ENCODE results near the gene PFKP.

PFKP gene

GRCh38 chr10:3046981-3047547 is 20.3 kb upstream of the PFKP start:
- intact Hi-C loops (cut with DNase I; ENCODE audit: low total_unique reads) = loop anchor here (1.0 kb wide), 1 partner anchor 20 kb away; the partner anchor contains the start of gene PFKP
- DNase-seq = no peak
- no peaks in the 10 kb centered on the region for H3K36me3 ChIP-seq
- H3K9me3 ChIP-seq = no peaks in the 10 kb centered on the region
- H3K27me3 ChIP-seq = no peaks in the 10 kb centered on the region
- peak overlapping the region; percentile 81 to 88 for H3K27ac ChIP-seq
- peaks cover 0 to 50% (median 34%) of the 10 kb centered on the region in 4 donors for H3K4me1 ChIP-seq
- no peak overlapping the region for H3K4me3 ChIP-seq
- TF ChIP-seq CTCF (IDR thresholded peaks at IDR 0.05) = no peak

GRCh38 chr10:3047596-3047995 is 19.8 kb upstream of the PFKP start:
- intact Hi-C loops (cut with DNase I; ENCODE audit: low total_unique reads) = no loop called here
- H3K4me1 ChIP-seq = peaks cover 0 to 50% (median 34%) of the 10 kb centered on the region in 4 donors
- H3K27me3 ChIP-seq = no peaks in the 10 kb centered on the region
- TF ChIP-seq CTCF (IDR thresholded peaks at IDR 0.05) = no peak
- no peaks in the 10 kb centered on the region for H3K36me3 ChIP-seq
- DNase-seq = no peak
- peak overlapping the region; percentile 81 to 88 for H3K27ac ChIP-seq
- H3K9me3 ChIP-seq = no peaks in the 10 kb centered on the region
- H3K4me3 ChIP-seq = no peak overlapping the region

GRCh38 chr10:3048119-3049019 is 19.0 kb upstream of the PFKP start:
- DNase-seq = peak in 1 of 2 donors; percentile 90
- Histone ChIP-seq H3K4me3 (peak overlapping the region; percentile 10 to 24), H3K4me1 (peaks cover 0 to 50% (median 34%) of the 10 kb centered on the region in 4 donors), H3K27me3 (no peaks in the 10 kb centered on the region), H3K27ac (peak overlapping the region; percentile 81 to 88), H3K9me3 (no peaks in the 10 kb centered on the region), H3K36me3 (no peaks in the 10 kb centered on the region)
- TF ChIP-seq CTCF (IDR thresholded peaks at IDR 0.05) = no peak
- intact Hi-C loops (cut with DNase I; ENCODE audit: low total_unique reads) = no loop called here

- no peak for DNase-seq
- no peaks in the 10 kb centered on the region for H3K9me3 ChIP-seq
- intact Hi-C loops (cut with DNase I; ENCODE audit: low total_unique reads) = no loop called here
- peaks cover 0 to 28% (median 19%) of the 10 kb centered on the region in 4 donors for H3K4me1 ChIP-seq
- no peak overlapping the region for H3K27ac ChIP-seq
- H3K36me3 ChIP-seq = no peaks in the 10 kb centered on the region
- H3K4me3 ChIP-seq = no peak overlapping the region
- no peak for TF ChIP-seq CTCF (IDR thresholded peaks at IDR 0.05)
- H3K27me3 ChIP-seq = no peaks in the 10 kb centered on the region
Measured at GRCh38 chr10:3051692-3052091, 15.7 kb upstream of the PFKP start.

- Histone ChIP-seq H3K36me3 (no peaks in the 10 kb centered on the region), H3K9me3 (no peaks in the 10 kb centered on the region), H3K27me3 (no peaks in the 10 kb centered on the region), H3K4me1 (peaks cover 0 to 14% (median 5%) of the 10 kb centered on the region in 4 donors), H3K27ac (no peak overlapping the region), H3K4me3 (no peak overlapping the region)
- DNase-seq = no peak
- TF ChIP-seq CTCF (IDR thresholded peaks at IDR 0.05) = no peak
- intact Hi-C loops (cut with DNase I; ENCODE audit: low total_unique reads) = no loop called here
Measured at GRCh38 chr10:3053155-3053554, 14.2 kb upstream of the PFKP start.

All from tibial artery (tissue), 4 donors.